SH-SY5Y (cell line): ENCODE results near the gene E2F8.

Source experiments
- GATA2 ChIP-seq: IDR thresholded peaks from 2 replicates; pipeline ENCODE4 v1.6.1; 2011; ENCODE audit warnings: mild to moderate bottlenecking, low read depth, low read length
- GATA3 ChIP-seq: IDR thresholded peaks from 2 replicates; pipeline ENCODE4 v1.6.1; 2011; ENCODE audit warnings: low read depth, mild to moderate bottlenecking, low read length, moderate library complexity

DNA sequence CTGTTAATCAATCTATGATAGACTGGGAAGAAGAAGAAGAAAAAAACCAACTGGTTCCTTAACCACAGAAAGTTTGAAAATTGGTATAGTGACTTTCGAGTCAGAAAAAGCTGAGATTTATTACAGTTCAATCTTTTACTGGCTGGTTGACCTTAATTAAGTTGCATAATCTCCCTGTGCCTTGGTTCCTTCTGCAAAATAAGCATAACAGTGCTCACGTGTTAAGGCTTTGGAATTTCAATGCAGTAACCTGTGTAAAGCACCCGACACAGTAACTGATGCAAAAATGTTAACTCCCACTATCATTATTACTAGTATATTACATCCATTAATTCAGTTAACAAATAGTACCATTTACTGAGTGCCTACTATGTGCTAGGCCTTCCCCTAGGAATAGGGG is 22.6 kb upstream of the E2F8 start:
- TF ChIP-seq GATA3 (no peak), GATA2 (no peak)
